Thymus (tissue), 14 donors: ENCODE data around the gene OXGR1. TPM values are rescaled to one million over a fixed set of nuclear protein-coding genes. Genes with fewer than 3 reads are reported as not detected.
"Not testable (repeated sequence)": the region's sequence is repeated elsewhere in the genome, so short reads cannot be mapped to it uniquely, and the experiment has no call there.

Source experiments
- DNase-seq, 9 donors: peaks; one replicate each; pipeline ENCODE4 v3.0.0-alpha.2; 2013; ENCODE audit warnings: low spot score in 9 of 9, low read depth in 6 of 9, missing footprints in 1 of 9
- H3K27ac ChIP-seq, 2 donors: one replicate each; pipeline ENCODE4 v1.5.1; 2013; ENCODE audit warnings: control low read depth in 1 of 2, low read depth in 1 of 2, low read length in 1 of 2, mild to moderate bottlenecking in 1 of 2, moderate library complexity in 1 of 2
- H3K27me3 ChIP-seq, 2 donors: one replicate each; pipeline ENCODE4 v1.5.1; 2013; ENCODE audit warnings: low read length in 1 of 2; ENCODE audit not compliant: control insufficient read depth in 2 of 2, insufficient read depth in 1 of 2
- H3K36me3 ChIP-seq, 2 donors: one replicate each; pipeline ENCODE4 v1.5.1; 2013; ENCODE audit warnings: low read length in 1 of 2, mild to moderate bottlenecking in 1 of 2, moderate library complexity in 1 of 2; ENCODE audit not compliant: control insufficient read depth in 2 of 2, insufficient read depth in 2 of 2
- H3K4me1 ChIP-seq, 2 donors: one replicate each; pipeline ENCODE4 v1.5.1; 2013; ENCODE audit warnings: low read length in 2 of 2; ENCODE audit not compliant: control insufficient read depth in 2 of 2, insufficient read depth in 2 of 2
- H3K4me3 ChIP-seq, 2 donors: one replicate each; pipeline ENCODE4 v1.5.1; 2013; ENCODE audit warnings: low read length in 2 of 2, control low read depth in 1 of 2, mild to moderate bottlenecking in 1 of 2
- H3K9me3 ChIP-seq, 2 donors: one replicate each; pipeline ENCODE4 v1.5.1; 2013; ENCODE audit warnings: low read length in 1 of 2, mild to moderate bottlenecking in 1 of 2; ENCODE audit not compliant: control insufficient read depth in 2 of 2, insufficient read depth in 1 of 2
- WGBS: extraction: QIAGEN DNeasy Blood & Tissue Kit; methylation state at CpG from one replicate; pipeline ENCODE4 v1.1.7; 2013; 5-methylcytosine and 5-hydroxymethylcytosine counted together
- long read RNA-seq, 10 donors: transcript quantifications; one replicate each; lab custom pipeline, GENCODE V29; 2026
- polyA plus RNA-seq: library from polyadenylated mRNA; stranded (reverse); fragments of 200-250 nt; gene quantifications from one replicate; pipeline ENCODE4 v1.2.3, GENCODE V29; 2013
- total RNA-seq: library from RNA; stranded (reverse); fragments of 120-200 nt; gene quantifications from one replicate; pipeline ENCODE4 v1.2.4, GENCODE V29; 2013
- donor health status: healthy.

Gene OXGR1
- total RNA-seq: 0.47 TPM
- polyA plus RNA-seq: 0.23 TPM
- long read RNA-seq, donor 1: 0 reads
- long read RNA-seq, donor 2: 0 reads
- long read RNA-seq, donor 3: 0 reads
- long read RNA-seq, donor 4: 0 reads
- long read RNA-seq, donor 5: 0 reads
- long read RNA-seq, donor 6: 0 reads
- long read RNA-seq, donor 7: 0 reads
- long read RNA-seq, donor 8: 0 reads
- long read RNA-seq, donor 9: 0 reads
- long read RNA-seq, donor 10: 0 reads

GRCh38 chr13:96994017-96994857, at the start of gene OXGR1:
TSS of gene OXGR1 (minus strand) at chr13:96994476. CDS start at chr13:96987759, 6,717 bp downstream.
- WGBS: 8% methylated on average over 52 of the region's 52 CpGs
- DNase-seq: no peak
- peak within 1 kb of the TSS; percentile 20 to 26 for H3K4me3 ChIP-seq

GRCh38 chr13:97043302-97043701, 49.0 kb upstream of the OXGR1 start:
- Histone ChIP-seq H3K27ac (no peak overlapping the region), H3K27me3 (no peaks in the 10 kb centered on the region), H3K36me3 (no peaks in the 10 kb centered on the region), H3K4me1 (no peaks in the 10 kb centered on the region), H3K4me3 (no peak overlapping the region), H3K9me3 (no peaks in the 10 kb centered on the region)
- whole genome bisulfite sequencing: 93% methylated on average over 2 of the region's 2 CpGs
- DNase-seq: no peak

More at GRCh38 chr13:96994017-96994857, at the start of gene OXGR1:
- Histone ChIP-seq H3K27me3 (peaks cover 4 to 31% of the 10 kb centered on the region in 2 donors), H3K4me1 (no peaks in the 10 kb centered on the region), H3K36me3 (no peaks in the 10 kb centered on the region), H3K9me3 (peaks cover 0 to 1% of the 10 kb centered on the region in 2 donors), H3K27ac (no peak within 1 kb of the TSS)

- no peak overlapping the region for H3K27ac ChIP-seq
- H3K27me3 ChIP-seq: no peaks in the 10 kb centered on the region
- no peak overlapping the region for H3K4me3 ChIP-seq
- WGBS: 77% methylated on average over 2 of the region's 2 CpGs
- no peaks in the 10 kb centered on the region for H3K4me1 ChIP-seq
- no peaks in the 10 kb centered on the region for H3K36me3 ChIP-seq
- no peaks in the 10 kb centered on the region for H3K9me3 ChIP-seq
- no peak for DNase-seq
Observed at GRCh38 chr13:97030705-97031452, 36.6 kb upstream of the OXGR1 start.

GRCh38 chr13:97028441-97029299, 34.4 kb upstream of the OXGR1 start:
- Histone ChIP-seq H3K36me3 (no peaks in the 10 kb centered on the region), H3K9me3 (no peaks in the 10 kb centered on the region), H3K27me3 (no peaks in the 10 kb centered on the region), H3K4me3 (no peak overlapping the region), H3K27ac (no peak overlapping the region), H3K4me1 (no peaks in the 10 kb centered on the region)
- WGBS: 45% methylated on average over 12 of the region's 12 CpGs
- DNase-seq: peak in 4 of 9 donors; percentile 2 to 43 (median 16)

GRCh38 chr13:97027162-97027554, 32.9 kb upstream of the OXGR1 start:
- no peak for DNase-seq
- Histone ChIP-seq H3K27me3 (no peaks in the 10 kb centered on the region), H3K4me3 (no peak overlapping the region), H3K9me3 (no peaks in the 10 kb centered on the region), H3K36me3 (no peaks in the 10 kb centered on the region), H3K27ac (no peak overlapping the region), H3K4me1 (no peaks in the 10 kb centered on the region)

GRCh38 chr13:97026531-97027161, 32.4 kb upstream of the OXGR1 start:
- Histone ChIP-seq H3K27ac (no peak overlapping the region), H3K27me3 (no peaks in the 10 kb centered on the region), H3K36me3 (no peaks in the 10 kb centered on the region), H3K9me3 (no peaks in the 10 kb centered on the region), H3K4me1 (no peaks in the 10 kb centered on the region), H3K4me3 (no peak overlapping the region)
- no peak for DNase-seq
- 71% methylated on average over 5 of the region's 5 CpGs for WGBS

GRCh38 chr13:97023812-97024211, 29.5 kb upstream of the OXGR1 start:
- 99% methylated on average over 1 of the region's 1 CpG for WGBS
- not testable (repeated sequence) for H3K27me3 ChIP-seq, H3K36me3 ChIP-seq, DNase-seq, H3K4me3 ChIP-seq, H3K9me3 ChIP-seq, H3K27ac ChIP-seq, H3K4me1 ChIP-seq

- no peaks in the 10 kb centered on the region for H3K4me1 ChIP-seq
- DNase-seq: no peak
- no peaks in the 10 kb centered on the region for H3K9me3 ChIP-seq
- peaks cover 0 to 5% of the 10 kb centered on the region in 2 donors for H3K27me3 ChIP-seq
- no peak overlapping the region for H3K4me3 ChIP-seq
- no peaks in the 10 kb centered on the region for H3K36me3 ChIP-seq
- no peak overlapping the region for H3K27ac ChIP-seq
- WGBS: 82% methylated on average over 1 of the region's 1 CpG
Observed at GRCh38 chr13:97023117-97023516, 28.8 kb upstream of the OXGR1 start.
